H1 (cell line): ENCODE data around the gene NDUFB11. TPM values are rescaled to one million over a fixed set of nuclear protein-coding genes. Genes with fewer than 3 reads are reported as not detected.

ENCODE experiments used
- CTCF ChIA-PET: fragments of 300-600 bp; sonication (Branson Sonifier 250); formaldehyde crosslinking; loops from one replicate; lab custom pipeline; 2021; ENCODE audit not compliant: partially characterized antibody; lab: Charles Lee
- POLR2A ChIA-PET: fragments of 300-600 bp; sonication (Branson Sonifier 250); formaldehyde crosslinking; loops from one replicate; lab custom pipeline; 2021; ENCODE audit warnings: inconsistent platforms; ENCODE audit not compliant: partially characterized antibody; lab: Charles Lee
- DNase-seq, 2 experiments: peaks; one replicate each; pipeline versions ENCODE4 v3.0.0 to v3.0.0-alpha.2; 2010 to 2022; ENCODE audit warnings: low spot score in 2 of 2, low read depth in 1 of 2, mixed read lengths in 1 of 2
- FAIRE-seq: peaks from 2 replicates; lab custom pipeline; 2011; peaks lifted over from hg19 to GRCh38; lab: Jason Lieb, UNC
- H2AFZ ChIP-seq: 2 replicates; pipeline ENCODE4 v1.8.1; 2012; ENCODE audit warnings: low read length, inconsistent platforms
- H2AK5ac ChIP-seq: 2 replicates; pipeline ENCODE4 v1.6.1; 2013; ENCODE audit warnings: low read depth, low read length
- H2BK120ac ChIP-seq: replicated peaks from 2 replicates; pipeline ENCODE3; 2013; ENCODE audit warnings: low read depth, low read length, inconsistent platforms
- H2BK12ac ChIP-seq: 2 replicates; pipeline ENCODE4 v1.6.1; 2013; ENCODE audit warnings: low read depth, low read length
- H2BK15ac ChIP-seq: 2 replicates; pipeline ENCODE4 v1.6.1; 2013; ENCODE audit warnings: low read length
- H2BK20ac ChIP-seq: 2 replicates; pipeline ENCODE4 v1.6.1; 2013; ENCODE audit warnings: low read length
- H2BK5ac ChIP-seq: 2 replicates; pipeline ENCODE4 v1.6.1; 2013; ENCODE audit warnings: low read depth, low read length
- H3K14ac ChIP-seq: 2 replicates; pipeline ENCODE4 v1.6.1; 2013; ENCODE audit warnings: inconsistent platforms; ENCODE audit not compliant: insufficient read length
- H3K18ac ChIP-seq: 2 replicates; pipeline ENCODE4 v1.6.1; 2013; ENCODE audit warnings: low read length; ENCODE audit errors: extremely low read depth
- H3K23ac ChIP-seq: 2 replicates; pipeline ENCODE4 v1.6.1; 2013; ENCODE audit warnings: inconsistent platforms; ENCODE audit not compliant: insufficient read length
- H3K23me2 ChIP-seq: 2 replicates; pipeline ENCODE4 v1.6.1; 2013; ENCODE audit warnings: low read depth, low read length
- H3K27ac ChIP-seq: 2 replicates; pipeline ENCODE4 v1.6.1; 2011; ENCODE audit warnings: low read depth, low read length, inconsistent platforms
- H3K27me3 ChIP-seq, 4 experiments: replicated peaks in 1 of 4; 1 replicate in 1 of 4; 2 replicates in 3 of 4; pipeline versions ENCODE4 v1.6.1 to v1.8.1; 2011 to 2013; ENCODE audit warnings: low read length in 3 of 4, mild to moderate bottlenecking in 3 of 4, inconsistent platforms in 2 of 4, mixed read lengths in 2 of 4, moderate library complexity in 1 of 4; ENCODE audit not compliant: control insufficient read depth in 3 of 4, insufficient read depth in 3 of 4; ENCODE audit errors: extremely low read depth in 1 of 4
- H3K36me3 ChIP-seq, 4 experiments: 2 replicates each; pipeline versions ENCODE4 v1.6.1 to v1.8.1; 2011 to 2013; ENCODE audit warnings: mild to moderate bottlenecking in 4 of 4, low read length in 3 of 4, moderate library complexity in 2 of 4, control low read depth in 1 of 4, inconsistent platforms in 1 of 4; ENCODE audit not compliant: insufficient read depth in 4 of 4, control insufficient read depth in 2 of 4
- H3K4ac ChIP-seq: replicated peaks from 2 replicates; pipeline ENCODE3; 2013; ENCODE audit warnings: low read length, low read depth, mixed read lengths, inconsistent platforms; ENCODE audit not compliant: insufficient read length
- H3K4me1 ChIP-seq, 4 experiments: replicated peaks in 1 of 4; 1 replicate in 1 of 4; 2 replicates in 3 of 4; pipeline versions ENCODE4 v1.6.1 to v1.8.1; 2011 to 2013; ENCODE audit warnings: low read length in 3 of 4, inconsistent platforms in 2 of 4, mixed read lengths in 1 of 4; ENCODE audit not compliant: insufficient read depth in 4 of 4, control insufficient read depth in 3 of 4
- H3K4me2 ChIP-seq, 2 experiments: 2 replicates each; pipeline versions ENCODE4 v1.6.1 to v1.8.1; 2011 to 2013; ENCODE audit warnings: low read depth in 2 of 2, low read length in 2 of 2, control low read depth in 1 of 2, inconsistent platforms in 1 of 2, mild to moderate bottlenecking in 1 of 2; ENCODE audit not compliant: insufficient read depth in 1 of 2
- H3K4me3 ChIP-seq, 4 experiments: fragments of 200-600, 300-600 bp in 1 of 4; sonication (generic), shearing (Covaris generic), sonication (Bioruptor Twin) in 1 of 4; 2 replicates each; pipeline versions ENCODE4 v1.5.1 to v1.8.1; 2011 to 2016; ENCODE audit warnings: low read length in 4 of 4, low read depth in 3 of 4, control low read depth in 2 of 4, inconsistent platforms in 2 of 4, mild to moderate bottlenecking in 2 of 4, mixed read lengths in 1 of 4, moderate library complexity in 1 of 4; ENCODE audit not compliant: insufficient read depth in 2 of 4; ENCODE audit errors: extremely low read depth in 1 of 4
- H3K56ac ChIP-seq: replicated peaks from 2 replicates; pipeline ENCODE3; 2013; ENCODE audit warnings: low read depth, mild to moderate bottlenecking, mixed read lengths, low read length, inconsistent platforms; ENCODE audit not compliant: insufficient read length
- H3K79me1 ChIP-seq: 2 replicates; pipeline ENCODE4 v1.6.1; 2013; ENCODE audit warnings: low read depth, low read length, control low read depth
- H3K79me2 ChIP-seq, 2 experiments: 2 replicates each; pipeline versions ENCODE4 v1.6.1 to v1.8.1; 2012 to 2013; ENCODE audit warnings: low read length in 2 of 2, mild to moderate bottlenecking in 2 of 2, inconsistent platforms in 1 of 2; ENCODE audit not compliant: insufficient read depth in 2 of 2, control insufficient read depth in 1 of 2
- H3K9ac ChIP-seq, 4 experiments: replicated peaks in 1 of 4; 1 replicate in 1 of 4; 2 replicates in 3 of 4; pipeline versions ENCODE4 v1.6.1 to v1.8.1; 2011 to 2013; ENCODE audit warnings: low read depth in 3 of 4, low read length in 3 of 4, control low read depth in 2 of 4, mild to moderate bottlenecking in 2 of 4, moderate library complexity in 2 of 4, inconsistent platforms in 1 of 4; ENCODE audit errors: extremely low read depth in 1 of 4
- H3K9me3 ChIP-seq, 2 experiments: 2 replicates each; pipeline versions ENCODE4 v1.6.1 to v1.8.1; 2012 to 2013; ENCODE audit warnings: mild to moderate bottlenecking in 2 of 2, moderate library complexity in 2 of 2, control low read depth in 1 of 2, inconsistent platforms in 1 of 2, low read depth in 1 of 2, low read length in 1 of 2, mixed read lengths in 1 of 2; ENCODE audit not compliant: insufficient read depth in 2 of 2
- H4K20me1 ChIP-seq, 2 experiments: replicated peaks in 1 of 2; 2 replicates each; pipeline versions ENCODE3 to v1.8.1; 2011 to 2013; ENCODE audit warnings: inconsistent platforms in 2 of 2, low read length in 2 of 2, mild to moderate bottlenecking in 1 of 2; ENCODE audit not compliant: insufficient read depth in 2 of 2, control insufficient read depth in 1 of 2
- H4K5ac ChIP-seq: 2 replicates; pipeline ENCODE4 v1.6.1; 2013; ENCODE audit warnings: low read length, low read depth, mixed read lengths, inconsistent platforms; ENCODE audit not compliant: insufficient read length
- H4K8ac ChIP-seq: 2 replicates; pipeline ENCODE4 v1.8.0; 2013; ENCODE audit warnings: mild to moderate bottlenecking, moderate library complexity, low read length, inconsistent platforms; ENCODE audit not compliant: insufficient read depth; ENCODE audit errors: extremely low read depth
- H4K91ac ChIP-seq: replicated peaks from 2 replicates; pipeline ENCODE3; 2013; ENCODE audit warnings: low read length, mixed read lengths, inconsistent platforms; ENCODE audit not compliant: insufficient read length
- CBX5 ChIP-seq: fragments of 300-800, 300-1000 bp; sonication (generic); IDR thresholded peaks from 2 replicates; pipeline ENCODE4 v1.7.1; 2016; ENCODE audit warnings: antibody characterized with exemption, low read length, low read depth
- CTCF ChIP-seq, 3 experiments: IDR thresholded peaks; 1 replicate in 2 of 3; 2 replicates in 1 of 3; pipeline versions ENCODE4 v1.5.1 to v1.6.1; 2011; ENCODE audit warnings: low read length in 3 of 3, mild to moderate bottlenecking in 3 of 3, inconsistent platforms in 2 of 3, low read depth in 1 of 3, moderate library complexity in 1 of 3; ENCODE audit not compliant: insufficient read depth in 1 of 3; ENCODE audit errors: control extremely low read depth in 1 of 3
- RAD21 ChIP-seq, 2 experiments: IDR thresholded peaks in 1 of 2; conservative IDR thresholded peaks in 1 of 2; 2 replicates each; pipeline ENCODE4 v1.6.1; 2011; ENCODE audit warnings: low read depth in 2 of 2, low read length in 2 of 2, improper control_type of control experiment in 1 of 2, inconsistent platforms in 1 of 2, mild to moderate bottlenecking in 1 of 2, moderate library complexity in 1 of 2
- SIN3A ChIP-seq, 2 experiments: IDR thresholded peaks in 1 of 2; conservative IDR thresholded peaks in 1 of 2; 2 replicates each; pipeline ENCODE4 v1.6.1; 2011 to 2012; ENCODE audit warnings: low read length in 2 of 2, improper control_type of control experiment in 1 of 2, low read depth in 1 of 2, mild to moderate bottlenecking in 1 of 2
- WGBS, 2 experiments: shearing (Covaris generic) in 1 of 2; methylation state at CpG; one replicate each; pipeline versions ENCODE4 v1.1.6 to v1.1.7; 2013 to 2015; ENCODE audit warnings: low lambda C conversion rate in 2 of 2, mixed read lengths in 2 of 2, inconsistent platforms in 1 of 2, low coverage in 1 of 2, missing lambda C conversion rate in 1 of 2; ENCODE audit not compliant: insufficient replicate concordance in 2 of 2, insufficient coverage in 1 of 2, insufficient read length in 1 of 2; ENCODE audit errors: extremely low coverage in 1 of 2, missing lambda C conversion rate in 1 of 2; 5-methylcytosine and 5-hydroxymethylcytosine counted together
- polyA plus RNA-seq, 7 experiments: library from polyadenylated mRNA; depleted of rRNA in 3 of 7; stranded (reverse) in 5 of 7; unstranded in 2 of 7; fragments of >200 nt in 5 of 7; fragments of 200-250 nt in 2 of 7; gene quantifications; 1 replicate in 5 of 7; 2 replicates in 1 of 7; 4 replicates in 1 of 7; pipeline versions ENCODE4 v1.2.1 to v1.2.3, GENCODE V29; 2011 to 2013; ENCODE audit warnings: missing spikeins in 2 of 7, mixed read lengths in 2 of 7
- total RNA-seq: library from RNA; stranded (reverse); fragmentation: NEBNext Ultra II Directional; extraction: Animal tissue kit (Norgen Biotek cat#: 25700); gene quantifications from 2 replicates; pipeline ENCODE4 v1.2.1, GENCODE V29; 2021

Gene NDUFB11
- total and polyA plus RNA-seq, 2 of the 8 experiments (the other 6 are each of a cell fraction or from before 2014, with no cell fraction given), result 120 to 131 TPM

- H3K18ac ChIP-seq, result no peak overlapping the region
- H3K79me2 ChIP-seq, result peaks cover 0 to 46% of the 10 kb centered on the region in 2 experiments; a peak in 2 of 4 replicates
- H3K4me1 ChIP-seq, result no peaks in the 10 kb centered on the region
- no peak overlapping the region for H4K5ac ChIP-seq
- POLR2A ChIA-PET, result interaction anchor here (1.1 kb wide), 1 partner anchor 30 kb away, joined by 3 read pairs; no protein-coding TSS in a partner anchor
- DNase-seq (peak in 1 of 2 experiments; percentile 57), FAIRE-seq (no peak)
- CTCF ChIA-PET, result interaction anchor here (0.6 to 1.1 kb wide), 3 partner anchors 20 to 172 kb away, joined by 3 to 4 read pairs (median 4); no protein-coding TSS in a partner anchor
- H3K79me1 ChIP-seq, result peaks cover 2% of the 10 kb centered on the region; the same call in 1 of the 2 replicates
- H3K4me3 ChIP-seq, result no peak overlapping the region
- no peak overlapping the region for H3K4me2 ChIP-seq
- no peak overlapping the region for H3K27ac ChIP-seq
- no peaks in the 10 kb centered on the region for H3K23me2 ChIP-seq
- H3K23ac ChIP-seq, result no peak overlapping the region
- peaks cover 3 to 4% of the 10 kb centered on the region in 2 experiments for H4K20me1 ChIP-seq
- no peak overlapping the region for H2BK15ac ChIP-seq
- H2AFZ ChIP-seq, result no peak overlapping the region
- H2BK5ac ChIP-seq, result no peak overlapping the region
- H4K8ac ChIP-seq, result no peak overlapping the region
- H2BK120ac ChIP-seq, result no peak overlapping the region
- WGBS, 2 experiments, result 94% methylated on average over 10 of the region's 16 CpGs; no CpG with 5 or more reads in 1 of the 2 experiments
- no peak overlapping the region for H2BK20ac ChIP-seq
- peaks cover 0 to 17% (median 3%) of the 10 kb centered on the region in 4 experiments; a peak in 3 of 8 replicates for H3K36me3 ChIP-seq
- H3K9me3 ChIP-seq, result no peaks in the 10 kb centered on the region
- no peak overlapping the region for H2AK5ac ChIP-seq
- no peak overlapping the region for H2BK12ac ChIP-seq
- no peak overlapping the region for H3K56ac ChIP-seq
- no peak overlapping the region for H4K91ac ChIP-seq
- TF ChIP-seq CBX5, result no peak
- TF ChIP-seq RAD21 (IDR thresholded peaks at IDR 0.05 in 1 of 2, conservative IDR thresholded peaks at IDR 0.05 in 1 of 2; ENCODE audit: low read depth in 2 of 2, low read length in 2 of 2), result peak in 1 of 2 experiments; percentile 27; a peak in 1 of 4 replicates
- peak in 2 of 3 experiments; percentile 36 to 41; a peak in 2 of 4 replicates for TF ChIP-seq CTCF (IDR thresholded peaks at IDR 0.05; ENCODE audit: control extremely low read depth in 1 of 3, insufficient read depth in 1 of 3, low read depth in 1 of 3, low read length in 3 of 3)
- TF ChIP-seq SIN3A (conservative IDR thresholded peaks at IDR 0.05 in 1 of 2, IDR thresholded peaks at IDR 0.05 in 1 of 2; ENCODE audit: low read depth in 1 of 2, low read length in 2 of 2), result no peak
- H3K27me3 ChIP-seq, result no peaks in the 10 kb centered on the region
- H3K9ac ChIP-seq, result no peak overlapping the region
- no peak overlapping the region for H3K14ac ChIP-seq
- no peak overlapping the region for H3K4ac ChIP-seq
Measured at GRCh38 chrX:47158131-47158530, 13.6 kb upstream of the NDUFB11 start.
